Activated CD4-positive, alpha-beta T cell treated with anti-CD3 and anti-CD28 coated beads, Interleukin-2, amount 10 ng/mL, durations not matched to agents 7 days and 5 days (primary cell): Measurements from ENCODE around the gene SMC3. TPM values are rescaled to one million over a fixed set of nuclear protein-coding genes. Genes with fewer than 3 reads are reported as not detected.
"Not testable (repeated sequence)": the region's sequence is repeated elsewhere in the genome, so short reads cannot be mapped to it uniquely, and the experiment has no call there.

Experiments
- CTCF ChIA-PET: fragments of 350-600 bp; sonication (Branson Sonifier 250); formaldehyde crosslinking; loops from one replicate; lab custom pipeline; 2021; ENCODE audit warnings: antibody characterized with exemption; lab: Charles Lee
- POLR2A ChIA-PET: fragments of 350-600 bp; sonication (Branson Sonifier 250); formaldehyde crosslinking; loops from one replicate; lab custom pipeline; 2021; ENCODE audit warnings: antibody characterized with exemption; lab: Charles Lee
- DNase-seq: peaks from one replicate; pipeline ENCODE4 v3.0.0-alpha.2; 2020
- H3K27ac Mint-ChIP-seq: one replicate; pipeline ENCODE4 v1.8.0; 2021; ENCODE audit warnings: mild to moderate bottlenecking, moderate library complexity, mixed read lengths
- H3K27me3 Mint-ChIP-seq: one replicate; pipeline ENCODE4 v1.8.0; 2021; ENCODE audit warnings: mixed read lengths
- H3K36me3 Mint-ChIP-seq: one replicate; pipeline ENCODE4 v1.8.0; 2021; ENCODE audit warnings: low read depth, mixed read lengths
- H3K4me1 Mint-ChIP-seq: one replicate; pipeline ENCODE4 v1.8.0; 2021; ENCODE audit warnings: mixed read lengths
- H3K4me3 Mint-ChIP-seq: one replicate; pipeline ENCODE4 v1.8.0; 2021; ENCODE audit warnings: mild to moderate bottlenecking, moderate library complexity, mixed read lengths
- H3K9me3 Mint-ChIP-seq: one replicate; pipeline ENCODE4 v1.8.0; 2021; ENCODE audit warnings: mixed read lengths
- total RNA-seq, 2 experiments: library from RNA; stranded (reverse); gene quantifications; one replicate each; pipeline ENCODE4 v1.2.3, GENCODE V29; 2021

The SMC3 gene
- total RNA-seq, 2 experiments from 2014 or later, result 78.7 to 82.6 TPM

DNA sequence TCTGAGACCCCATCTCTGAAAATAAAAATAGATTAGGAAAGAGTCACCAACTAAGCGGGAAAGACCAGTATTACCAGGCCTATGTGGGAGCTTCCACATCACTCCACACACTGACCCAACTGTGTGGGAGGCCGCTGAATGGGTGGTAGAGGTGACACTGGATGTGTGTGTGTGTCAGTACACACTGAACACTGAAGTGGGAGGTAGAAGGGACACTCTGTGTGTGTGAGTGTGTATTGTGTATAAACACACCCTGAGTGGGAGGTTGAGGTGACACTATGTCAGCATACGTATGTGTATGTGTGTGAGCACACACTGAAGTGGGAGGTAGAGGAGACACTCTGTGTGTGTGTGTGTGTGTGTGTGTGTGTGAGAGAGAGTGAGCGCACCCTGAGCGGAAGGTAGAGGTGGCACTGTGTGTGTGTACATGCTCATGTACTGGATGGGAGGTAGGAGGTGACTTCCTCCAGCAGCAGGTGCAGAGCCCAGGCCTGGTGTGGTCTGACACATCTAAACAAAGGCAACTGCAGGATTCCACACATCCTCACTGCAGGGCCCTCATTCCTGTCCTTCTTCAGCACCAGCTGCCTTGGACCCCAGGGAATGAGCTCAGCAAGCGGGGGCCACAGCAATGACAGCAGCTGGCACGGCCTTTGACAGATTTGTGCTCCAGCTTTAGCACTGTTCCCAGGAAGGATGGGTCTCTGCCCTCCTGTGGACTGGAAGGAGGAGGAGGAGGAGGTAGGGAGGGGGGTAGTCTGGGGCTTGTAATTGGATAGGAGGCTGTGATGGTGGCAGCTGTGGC, 50.1 kb downstream of the SMC3 start:
- H3K4me3 Mint-ChIP-seq, result no peak overlapping the region
- H3K4me1 Mint-ChIP-seq, result peaks cover 24% of the 10 kb centered on the region
- POLR2A ChIA-PET, result interaction anchor here (0.5 kb wide), 1 partner anchor 507 kb away, joined by 3 read pairs; no protein-coding TSS in a partner anchor

DNA sequence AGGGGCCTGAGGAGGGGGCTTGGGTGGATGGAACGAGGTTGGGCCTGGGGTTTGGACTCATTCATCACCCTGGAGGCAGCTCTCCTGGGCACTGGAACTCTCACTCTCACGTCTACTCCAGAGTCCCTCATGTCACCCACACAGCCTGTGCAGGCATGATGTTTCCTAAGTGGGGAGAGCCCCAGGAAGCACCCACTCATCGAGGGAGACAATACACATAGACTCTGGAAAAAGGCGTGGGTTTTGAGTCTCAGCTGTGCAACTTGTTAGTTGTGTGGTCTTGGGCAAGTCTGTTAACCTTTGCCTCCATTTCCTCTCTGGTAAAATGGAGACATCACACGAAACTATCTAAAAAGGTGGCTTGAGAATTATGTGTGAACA, 50.7 kb downstream of the SMC3 start:
- Mint-ChIP-seq H3K36me3 (no peaks in the 10 kb centered on the region), H3K27me3 (peaks cover 3% of the 10 kb centered on the region), H3K9me3 (no peaks in the 10 kb centered on the region), H3K27ac (no peak overlapping the region), H3K4me3 (no peak overlapping the region), H3K4me1 (peaks cover 22% of the 10 kb centered on the region)
- CTCF ChIA-PET, result no interaction called here
- no peak for DNase-seq
- POLR2A ChIA-PET, result no interaction called here

More for the DNA sequence above, 50.1 kb downstream of the SMC3 start:
- Mint-ChIP-seq H3K36me3 (no peaks in the 10 kb centered on the region), H3K27me3 (peaks cover 3% of the 10 kb centered on the region), H3K27ac (no peak overlapping the region), H3K9me3 (no peaks in the 10 kb centered on the region)
- DNase-seq, result no peak
- CTCF ChIA-PET, result interaction anchor here (1.1 kb wide), 1 partner anchor 70 kb away, joined by 4 read pairs; no protein-coding TSS in a partner anchor

DNA sequence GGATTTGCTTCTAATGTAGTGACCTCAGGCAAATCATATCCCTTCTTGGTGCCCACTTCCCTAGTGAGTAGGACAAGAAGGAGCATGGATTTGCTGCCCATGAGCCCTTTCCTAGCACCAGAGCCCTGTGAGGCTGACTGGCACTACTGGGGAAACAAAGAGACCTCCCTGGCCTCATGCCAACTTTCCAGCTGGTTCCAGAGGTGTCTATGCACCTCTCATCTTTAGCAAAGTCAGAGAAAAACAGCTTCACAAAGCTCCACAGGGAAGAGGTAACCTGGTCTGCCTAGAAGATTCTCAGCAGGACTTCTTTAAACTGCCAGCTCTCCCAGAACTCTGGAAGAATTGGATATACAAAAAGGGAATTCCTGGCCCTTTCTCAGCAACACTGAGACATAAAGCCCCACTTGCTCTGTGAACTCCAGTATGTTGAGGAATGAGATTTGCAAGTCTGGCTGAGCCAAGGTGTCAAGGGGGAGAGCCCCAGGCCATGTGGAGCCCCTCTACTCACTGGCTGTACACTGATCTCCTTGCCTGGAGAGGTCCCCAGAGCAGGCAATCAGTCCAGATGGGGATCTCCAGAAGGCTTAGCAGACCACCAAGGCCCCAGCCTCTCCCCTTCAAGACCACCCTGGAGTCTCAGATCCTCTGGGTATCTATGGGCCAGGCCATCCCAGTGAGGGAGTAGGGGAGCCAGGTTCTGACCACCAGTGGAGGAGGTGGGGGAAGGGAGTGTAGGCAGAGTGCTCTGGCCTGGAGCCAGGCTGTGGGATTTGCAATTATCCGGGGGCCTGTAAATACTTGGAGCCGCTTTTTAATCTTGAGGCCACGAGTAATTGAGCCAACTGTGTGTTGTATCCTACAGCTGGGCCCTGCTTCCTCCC, 52.3 kb downstream of the SMC3 start:
- Mint-ChIP-seq H3K4me3 (no peak overlapping the region), H3K27ac (no peak overlapping the region), H3K27me3 (peaks cover 3% of the 10 kb centered on the region), H3K36me3 (no peaks in the 10 kb centered on the region), H3K9me3 (no peaks in the 10 kb centered on the region), H3K4me1 (peaks cover 18% of the 10 kb centered on the region)
- ChIA-PET POLR2A (no interaction called here), CTCF (interaction anchor here (0.8 to 2.3 kb wide), 4 partner anchors 16 to 64 kb away, joined by 3 to 9 read pairs (median 4); no protein-coding TSS in a partner anchor)
- no peak for DNase-seq

DNA sequence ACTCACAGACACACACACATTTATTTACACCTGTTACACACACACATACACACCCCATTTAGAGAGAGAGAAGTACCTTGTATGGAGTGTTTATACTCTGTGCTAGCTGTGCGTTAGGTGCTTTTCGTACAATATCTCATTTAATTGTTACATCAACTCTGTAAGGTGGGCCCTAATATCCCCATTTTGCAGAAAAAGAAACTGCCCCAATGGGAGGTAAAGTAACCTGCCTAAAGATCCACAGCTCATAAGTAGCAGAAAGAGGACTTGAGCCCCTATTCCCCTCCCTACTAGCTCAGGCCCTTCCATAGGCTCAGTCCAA, 52.9 kb downstream of the SMC3 start:
- CTCF ChIA-PET, result interaction anchor here (0.6 to 2.3 kb wide), 5 partner anchors 16 to 137 kb away, joined by 4 to 9 read pairs (median 5); no protein-coding TSS in a partner anchor

DNA sequence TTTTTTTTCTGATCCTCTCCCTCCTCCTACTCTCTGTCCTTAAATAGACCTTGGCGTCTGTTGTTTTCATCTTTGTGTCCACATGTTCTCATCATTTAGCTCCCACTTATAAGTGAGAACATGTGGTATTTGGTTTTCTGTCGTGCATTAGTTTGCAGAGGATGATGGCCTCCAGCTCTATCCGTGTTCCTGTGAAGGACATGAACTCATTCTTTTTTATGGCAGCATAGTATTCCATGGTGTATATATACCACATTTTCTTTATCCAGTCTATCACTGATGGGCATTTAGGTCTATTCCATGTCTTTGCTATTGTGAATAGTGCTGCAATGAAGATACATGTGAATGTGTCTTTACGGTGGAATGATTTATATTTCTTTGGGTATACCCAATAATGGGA, 55.8 kb downstream of the SMC3 start:
- H3K9me3 Mint-ChIP-seq, H3K36me3 Mint-ChIP-seq, DNase-seq, H3K4me1 Mint-ChIP-seq, H3K27me3 Mint-ChIP-seq, POLR2A ChIA-PET, H3K4me3 Mint-ChIP-seq, H3K27ac Mint-ChIP-seq: not testable (repeated sequence)
- CTCF ChIA-PET, result interaction anchor here (0.9 to 1.3 kb wide), 3 partner anchors 8 to 49 kb away, joined by 3 to 4 read pairs (median 3); no protein-coding TSS in a partner anchor

More for the DNA sequence above, 52.9 kb downstream of the SMC3 start:
- Mint-ChIP-seq H3K4me1 (peaks cover 18% of the 10 kb centered on the region), H3K9me3 (no peaks in the 10 kb centered on the region), H3K4me3 (no peak overlapping the region), H3K27ac (no peak overlapping the region), H3K36me3 (no peaks in the 10 kb centered on the region), H3K27me3 (peaks cover 3% of the 10 kb centered on the region)
- POLR2A ChIA-PET, result no interaction called here
- no peak for DNase-seq

DNA sequence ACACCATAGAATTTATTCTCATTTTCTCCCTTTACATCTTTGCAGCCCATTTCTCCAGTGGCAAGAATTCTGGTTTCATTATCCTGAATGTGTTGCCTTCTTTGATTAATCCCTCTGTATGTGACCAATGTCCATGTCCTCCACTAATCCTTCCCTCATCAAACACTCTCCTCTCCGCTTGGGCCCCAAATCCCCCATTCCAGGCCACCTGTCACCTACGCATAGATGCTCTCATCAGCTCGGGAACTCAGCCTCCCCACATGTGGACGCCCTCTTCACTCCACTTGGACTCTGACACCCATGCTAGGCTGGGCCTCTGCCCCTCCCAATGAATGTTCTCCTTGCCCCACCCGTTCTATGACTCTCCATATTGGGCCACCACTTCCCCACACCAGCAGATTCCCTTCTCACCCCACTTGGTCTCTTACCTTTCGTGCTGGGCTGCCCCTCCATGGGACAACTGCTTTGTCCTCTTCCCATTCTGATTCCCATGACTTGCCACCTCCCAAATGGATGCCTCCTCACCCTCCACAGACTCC, 57.9 kb downstream of the SMC3 start:
- Mint-ChIP-seq H3K4me3 (no peak overlapping the region), H3K27ac (no peak overlapping the region), H3K9me3 (peaks cover 2% of the 10 kb centered on the region), H3K27me3 (peaks cover 5% of the 10 kb centered on the region), H3K36me3 (no peaks in the 10 kb centered on the region), H3K4me1 (no peaks in the 10 kb centered on the region)
- ChIA-PET POLR2A (no interaction called here), CTCF (interaction anchor here (0.6 to 0.7 kb wide), 2 partner anchors 25 to 319 kb away, joined by 3 read pairs; no protein-coding TSS in a partner anchor)
- DNase-seq, result no peak

DNA sequence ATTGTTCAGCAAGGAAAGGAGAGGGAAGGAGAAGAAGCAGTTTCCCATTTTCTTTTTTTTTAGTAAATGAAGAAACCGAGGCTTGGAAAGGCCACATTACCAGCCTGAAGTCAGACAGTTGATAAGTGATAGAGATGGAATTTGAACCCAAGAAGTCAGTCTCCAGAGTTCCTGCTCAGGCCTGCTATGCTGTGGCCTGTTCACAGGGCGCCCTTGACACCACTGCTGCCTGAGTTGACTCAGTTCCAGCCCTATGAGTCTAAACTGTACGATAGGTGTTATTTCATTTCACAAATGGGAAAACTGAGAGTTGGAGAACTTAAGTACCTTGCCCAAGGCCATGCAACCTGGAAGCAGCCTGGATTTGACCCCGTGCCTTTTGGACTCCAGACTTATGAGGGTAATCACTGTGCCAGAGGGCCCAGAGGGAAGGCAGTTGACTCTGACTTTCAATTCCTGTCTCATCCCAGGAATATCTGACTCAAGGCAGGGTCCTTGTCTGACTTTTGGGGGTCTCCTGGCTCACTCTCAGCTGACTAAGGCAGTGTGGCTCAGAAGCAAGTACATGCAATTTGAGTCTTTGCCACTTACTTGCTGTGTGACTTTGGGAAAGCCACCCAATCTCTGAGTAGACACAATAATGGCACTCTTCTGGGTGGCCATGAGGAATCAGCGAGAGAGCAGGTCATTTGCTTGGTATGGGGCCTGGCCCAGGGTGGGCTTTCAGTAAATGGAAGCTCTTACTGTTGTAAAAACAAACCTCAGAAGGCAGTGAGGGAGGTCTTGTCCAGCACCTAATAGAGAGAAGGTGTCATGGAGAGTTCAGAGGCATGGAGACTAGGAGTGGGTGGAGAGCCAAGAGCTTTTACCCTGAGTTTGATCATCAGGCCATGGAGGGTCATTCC, 58.7 kb downstream of the SMC3 start:
- ChIA-PET CTCF (interaction anchor here (0.6 to 1.9 kb wide), 3 partner anchors 12 to 46 kb away, joined by 3 to 6 read pairs (median 4); no protein-coding TSS in a partner anchor), POLR2A (no interaction called here)
- H3K4me1 Mint-ChIP-seq, result no peaks in the 10 kb centered on the region
- DNase-seq, result no peak
- peaks cover 2% of the 10 kb centered on the region for H3K9me3 Mint-ChIP-seq
- no peak overlapping the region for H3K4me3 Mint-ChIP-seq
- H3K27ac Mint-ChIP-seq, result no peak overlapping the region
- H3K36me3 Mint-ChIP-seq, result no peaks in the 10 kb centered on the region
- H3K27me3 Mint-ChIP-seq, result peaks cover 4% of the 10 kb centered on the region

DNA sequence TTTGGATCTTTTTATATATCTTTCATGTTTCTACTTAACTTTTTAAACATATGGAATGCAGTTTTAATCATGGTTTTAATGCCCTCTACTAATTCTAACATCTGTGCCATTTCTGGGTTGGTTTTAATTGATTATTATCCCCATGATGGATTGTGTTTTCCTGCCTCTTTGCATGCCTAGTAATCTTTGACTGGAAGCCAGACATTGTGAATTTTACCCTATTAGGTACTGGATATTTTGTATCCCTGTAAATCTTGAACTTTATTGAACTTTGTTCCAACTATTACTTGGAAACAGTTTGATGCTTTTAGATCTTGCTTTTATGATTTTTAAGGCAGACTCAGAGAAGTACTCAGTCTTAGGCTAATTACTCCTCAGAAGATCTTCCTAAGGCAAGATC, 60.7 kb downstream of the SMC3 start:
- DNase-seq, result no peak
- ChIA-PET POLR2A (no interaction called here), CTCF (no interaction called here)
- Mint-ChIP-seq H3K4me3 (no peak overlapping the region), H3K36me3 (no peaks in the 10 kb centered on the region), H3K4me1 (no peaks in the 10 kb centered on the region), H3K27ac (no peak overlapping the region), H3K9me3 (peaks cover 2% of the 10 kb centered on the region), H3K27me3 (peaks cover 2% of the 10 kb centered on the region)

DNA sequence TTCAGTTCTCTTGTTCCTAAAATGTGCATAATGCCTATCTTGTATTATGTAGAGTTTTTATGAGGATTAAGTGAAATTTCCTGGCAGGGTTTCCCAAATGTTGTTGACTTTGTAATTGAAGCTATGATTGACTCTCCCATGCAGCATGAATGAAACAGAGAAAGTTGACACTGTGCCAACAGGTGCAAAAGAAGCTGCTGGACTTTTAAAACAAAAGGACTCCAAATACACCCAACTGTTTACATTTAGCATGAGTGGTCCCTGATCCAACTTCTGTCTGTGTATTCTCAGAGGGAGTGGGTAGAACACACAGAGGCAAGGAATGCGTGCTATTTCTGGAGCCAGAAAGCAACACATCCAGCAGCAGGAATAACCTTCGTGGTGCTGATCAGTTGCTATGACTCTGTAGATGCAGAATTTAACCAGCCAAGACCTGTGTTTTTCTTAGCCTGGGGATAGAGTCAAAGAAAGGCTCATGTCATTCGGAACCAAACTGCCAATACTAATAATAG, 62.2 kb downstream of the SMC3 start:
- peaks cover 2% of the 10 kb centered on the region for H3K27me3 Mint-ChIP-seq
- no peaks in the 10 kb centered on the region for H3K36me3 Mint-ChIP-seq
- peaks cover 2% of the 10 kb centered on the region for H3K9me3 Mint-ChIP-seq
- H3K27ac Mint-ChIP-seq, result no peak overlapping the region
- ChIA-PET POLR2A (no interaction called here), CTCF (no interaction called here)
- DNase-seq, result no peak
- H3K4me1 Mint-ChIP-seq, result no peaks in the 10 kb centered on the region
- no peak overlapping the region for H3K4me3 Mint-ChIP-seq

DNA sequence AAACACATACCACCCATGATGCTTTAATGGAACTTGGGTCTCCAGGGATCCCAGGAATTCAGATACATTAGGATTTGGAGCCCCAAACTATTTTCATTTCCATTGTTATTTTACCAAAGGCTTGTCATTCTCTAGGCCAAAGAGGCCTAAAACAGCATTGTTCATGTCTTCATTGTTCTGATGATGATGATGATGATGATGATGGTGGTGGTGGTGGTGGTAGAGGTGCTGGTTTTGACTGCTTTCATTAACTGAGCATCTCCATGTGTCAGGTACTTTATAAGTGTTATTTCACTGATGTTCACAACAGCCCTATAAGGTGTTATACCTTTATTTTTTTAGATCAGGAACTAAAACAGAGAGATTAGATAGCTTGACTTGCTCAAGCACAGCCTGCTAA, 64.4 kb downstream of the SMC3 start:
- H3K27ac Mint-ChIP-seq, result no peak overlapping the region
- no peak overlapping the region for H3K4me3 Mint-ChIP-seq
- ChIA-PET CTCF (no interaction called here), POLR2A (interaction anchor here (0.6 kb wide), 1 partner anchor 74 kb away, joined by 6 read pairs; no protein-coding TSS in a partner anchor)
- no peaks in the 10 kb centered on the region for H3K4me1 Mint-ChIP-seq
- DNase-seq, result no peak
- peaks cover 9% of the 10 kb centered on the region for H3K27me3 Mint-ChIP-seq
- H3K36me3 Mint-ChIP-seq, result no peaks in the 10 kb centered on the region
- H3K9me3 Mint-ChIP-seq, result peaks cover 2% of the 10 kb centered on the region

DNA sequence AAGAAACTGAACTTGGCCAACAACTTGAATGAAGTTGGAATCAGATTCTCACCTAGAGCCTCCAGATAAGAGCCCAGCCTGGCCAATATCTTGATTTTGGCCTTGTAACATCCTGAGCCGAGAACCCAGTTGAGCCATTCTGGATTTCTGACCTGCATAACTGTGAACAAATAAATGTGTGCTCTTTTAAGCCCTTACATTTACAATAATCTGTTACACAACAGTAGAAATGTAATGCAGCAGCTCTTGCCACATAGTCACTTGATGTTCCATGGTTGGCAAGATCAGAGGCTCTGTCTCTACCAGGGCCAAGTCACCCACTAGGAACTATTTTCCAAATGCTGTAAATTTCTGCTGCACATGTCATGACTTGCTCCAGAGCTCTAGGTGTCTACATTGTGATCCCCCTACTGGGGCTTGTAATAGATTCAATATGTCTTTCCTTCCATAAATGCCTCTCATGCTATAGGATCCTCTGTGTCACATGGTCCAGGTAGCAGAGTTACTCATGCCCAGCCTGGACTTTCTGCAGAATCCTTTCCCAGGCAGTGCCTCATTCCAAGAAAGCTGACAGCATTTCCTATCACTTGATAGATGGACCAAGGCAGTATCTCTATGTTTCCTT, 65.2 kb downstream of the SMC3 start:
- H3K27me3 Mint-ChIP-seq, result peaks cover 14% of the 10 kb centered on the region
- ChIA-PET POLR2A (no interaction called here), CTCF (interaction anchor here (1.1 kb wide), 1 partner anchor 65 kb away, joined by 3 read pairs; the partner anchor contains the start of gene SMC3)
- no peaks in the 10 kb centered on the region for H3K4me1 Mint-ChIP-seq
- peaks cover 2% of the 10 kb centered on the region for H3K9me3 Mint-ChIP-seq
- no peak overlapping the region for H3K27ac Mint-ChIP-seq
- H3K4me3 Mint-ChIP-seq, result no peak overlapping the region
- no peaks in the 10 kb centered on the region for H3K36me3 Mint-ChIP-seq
- no peak for DNase-seq
